NCI-H446 treated with DMSO at 0.1 percent for 48 hours (cell line): ENCODE results near the gene WDR76.

Experiments used
- DNase-seq: peaks from one replicate; lab custom pipeline; 2025; lab: John Stamatoyannopoulos, UW

The WDR76 gene

GRCh38 chr15:43877371-43877770 is 50.6 kb downstream of the WDR76 start:
- no peak for DNase-seq

- no peak for DNase-seq
Observed at GRCh38 chr15:43878446-43878845, 51.6 kb downstream of the WDR76 start.

- no peak for DNase-seq
Observed at GRCh38 chr15:43879386-43880355, 52.9 kb downstream of the WDR76 start.

- DNase-seq: no peak
Observed at GRCh38 chr15:43880406-43881194, 53.8 kb downstream of the WDR76 start.

GRCh38 chr15:43881245-43881644 is 54.4 kb downstream of the WDR76 start:
- DNase-seq: no peak

GRCh38 chr15:43881944-43882343 is 55.1 kb downstream of the WDR76 start:
- DNase-seq: no peak

- DNase-seq: no peak
Observed at GRCh38 chr15:43883571-43883970, 56.8 kb downstream of the WDR76 start.

GRCh38 chr15:43886558-43886957 is 59.8 kb downstream of the WDR76 start:
- DNase-seq: no peak

- DNase-seq: no peak
Observed at GRCh38 chr15:43887901-43888300, 61.1 kb downstream of the WDR76 start.

GRCh38 chr15:43889042-43889441 is 62.2 kb downstream of the WDR76 start:
- DNase-seq: no peak

GRCh38 chr15:43893956-43894355 is 67.2 kb downstream of the WDR76 start:
- no peak for DNase-seq

GRCh38 chr15:43895586-43895985 is 68.8 kb downstream of the WDR76 start:
- no peak for DNase-seq

- no peak for DNase-seq
Observed at GRCh38 chr15:43896543-43896942, 69.7 kb downstream of the WDR76 start.

GRCh38 chr15:43898891-43899290 is 72.1 kb downstream of the WDR76 start:
- no peak for DNase-seq

GRCh38 chr15:43899928-43900327 is 73.1 kb downstream of the WDR76 start:
- DNase-seq: no peak

GRCh38 chr15:43900996-43901395 is 74.2 kb downstream of the WDR76 start:
- no peak for DNase-seq

- DNase-seq: no peak
Observed at GRCh38 chr15:43901495-43901894, 74.7 kb downstream of the WDR76 start.

GRCh38 chr15:43903864-43904290 is 77.1 kb downstream of the WDR76 start:
- no peak for DNase-seq

GRCh38 chr15:43905755-43906154 is 79.0 kb downstream of the WDR76 start:
- DNase-seq: no peak

GRCh38 chr15:43908516-43909050 is 81.8 kb downstream of the WDR76 start:
- no peak for DNase-seq

- DNase-seq: peak; percentile 57
Observed at GRCh38 chr15:43911235-43911781, 84.5 kb downstream of the WDR76 start.

GRCh38 chr15:43912208-43912607 is 85.4 kb downstream of the WDR76 start:
- DNase-seq: no peak
